ENCODE measurements around the gene RPL41. TPM values are rescaled to one million over a fixed set of nuclear protein-coding genes. Genes with fewer than 3 reads are reported as not detected.

The RPL41 gene
- total and polyA plus RNA-seq, 9 of the 15 experiments (the other 6 are each of a cell fraction or from before 2014, with no cell fraction given) = 3,403 to 11,276 (median 5,604) TPM

- peak; percentile 60 for TF ChIP-seq POLR2A (conservative IDR thresholded peaks at IDR 0.05)
- no peak for TF ChIP-seq SMARCC2 (IDR thresholded peaks at IDR 0.05; ENCODE audit: low read depth)
- TF ChIP-seq ZNF197 (CRISPR knock-in tag; IDR thresholded peaks at IDR 0.05; ENCODE audit: low read depth) = no peak
- TF ChIP-seq HLTF (IDR thresholded peaks at IDR 0.05) = no peak
- 0 out of 2 replicates have a peak, but pooled peaks have one; percentile 23 for TF ChIP-seq POLR2AphosphoS2 (IDR thresholded peaks at IDR 0.05; ENCODE audit: low read length)
- no peak for TF ChIP-seq ZNF785 (CRISPR knock-in tag; IDR thresholded peaks at IDR 0.05)
- peak; percentile 45; the same call in 1 of the 2 replicates for TF ChIP-seq SUPT5H (IDR thresholded peaks at IDR 0.05)
- TF ChIP-seq POLR2B (IDR thresholded peaks at IDR 0.05; ENCODE audit: low read depth, partially characterized antibody) = peak; percentile 25
- no peak for TF ChIP-seq NR2C1 (IDR thresholded peaks at IDR 0.05)
- no peak for TF ChIP-seq NR2C1 (tag; IDR thresholded peaks at IDR 0.05)
- TF ChIP-seq CEBPB (tag; IDR thresholded peaks at IDR 0.05) = no peak
- peak; percentile 12; the same call in 1 of the 2 replicates for TF ChIP-seq POLR2G (IDR thresholded peaks at IDR 0.05; ENCODE audit: low read depth, low read length)
- TF ChIP-seq RBFOX2 (IDR thresholded peaks at IDR 0.05; ENCODE audit: low read depth, low read length) = peak; percentile 54; the same call in 1 of the 2 replicates
- no peak for TF ChIP-seq ARHGAP35 (IDR thresholded peaks at IDR 0.05; ENCODE audit: partially characterized antibody)
- TF ChIP-seq KDM4B (IDR thresholded peaks at IDR 0.05; ENCODE audit: borderline replicate concordance in 2 of 2, low read depth in 1 of 2) = no peak
- TF ChIP-seq ZNF507 (tag; conservative IDR thresholded peaks at IDR 0.05) = no peak
- TF ChIP-seq ZNF57 (CRISPR knock-in tag; IDR thresholded peaks at IDR 0.05) = no peak
- TF ChIP-seq SNRNP70 (optimal IDR thresholded peaks at IDR 0.05; ENCODE audit: low read depth, low read length) = no peak
- TF ChIP-seq CXXC5 (CRISPR knock-in tag; IDR thresholded peaks at IDR 0.05) = no peak
Measured at GRCh38 chr12:56162468-56163290, 46.2 kb downstream of the RPL41 start (continued).

Data from K562 (cell line).